Activated CD4-positive, alpha-beta T cell treated with anti-CD3 and anti-CD28 coated beads, Interleukin-2, Interleukin-6, amounts not matched to agents 100 ng/mL and 50 ng/mL, durations not matched to agents 16 hours and 8 hours (primary cell): ENCODE measurements around the gene PTPRF.

Experiments used
- DNase-seq: peaks from one replicate; pipeline ENCODE4 v3.0.0-alpha.2; 2020

The PTPRF gene

DNA sequence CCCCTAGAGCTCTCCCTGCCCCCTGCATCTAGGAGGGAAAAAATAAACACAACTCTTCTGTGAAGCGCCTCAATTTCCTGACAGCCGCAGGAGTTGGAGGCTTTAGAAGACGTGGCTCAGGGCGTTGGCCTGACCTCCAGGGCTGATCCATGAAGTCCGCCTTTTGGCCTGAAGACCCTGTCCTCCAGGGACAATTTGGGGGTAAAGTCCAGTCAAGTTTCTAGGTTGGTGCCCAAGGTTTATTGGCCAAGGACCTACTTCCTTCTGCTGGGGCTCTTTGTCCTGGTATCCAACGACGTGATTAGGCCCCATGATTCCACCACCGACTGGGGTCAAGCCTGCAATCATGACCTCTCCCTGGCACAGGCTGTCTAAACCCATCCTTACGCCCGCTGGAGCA, 54.9 kb downstream of the PTPRF start:
- no peak for DNase-seq

DNA sequence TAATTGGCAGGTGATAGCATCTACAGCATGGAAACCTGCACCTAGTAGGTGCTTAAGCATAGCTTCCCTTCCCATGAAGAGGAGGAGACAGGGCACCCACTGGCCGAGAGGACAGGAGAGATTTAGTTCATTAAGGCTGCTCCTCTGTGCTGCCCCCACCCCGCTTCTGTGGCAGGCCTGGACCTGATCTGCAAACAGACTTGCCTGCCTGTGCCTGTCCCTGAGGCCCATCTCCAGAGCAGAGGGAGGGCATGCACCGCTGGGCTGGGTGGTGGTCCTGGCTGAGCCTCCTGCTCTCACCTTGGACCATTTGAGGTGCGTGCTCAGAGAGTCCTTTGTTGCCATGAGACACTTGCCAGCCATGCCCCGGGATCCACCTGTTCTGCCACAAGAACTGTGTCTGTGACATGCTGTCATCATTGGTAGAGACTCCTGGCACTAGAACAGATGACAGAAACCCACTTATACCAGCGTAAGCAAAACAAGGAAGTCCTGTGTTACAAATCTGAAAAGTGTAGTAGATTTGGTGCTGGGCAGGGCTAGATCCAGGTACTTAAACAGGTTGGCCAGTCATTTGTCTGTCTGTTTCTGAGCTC, 55.6 kb downstream of the PTPRF start:
- DNase-seq = no peak

DNA sequence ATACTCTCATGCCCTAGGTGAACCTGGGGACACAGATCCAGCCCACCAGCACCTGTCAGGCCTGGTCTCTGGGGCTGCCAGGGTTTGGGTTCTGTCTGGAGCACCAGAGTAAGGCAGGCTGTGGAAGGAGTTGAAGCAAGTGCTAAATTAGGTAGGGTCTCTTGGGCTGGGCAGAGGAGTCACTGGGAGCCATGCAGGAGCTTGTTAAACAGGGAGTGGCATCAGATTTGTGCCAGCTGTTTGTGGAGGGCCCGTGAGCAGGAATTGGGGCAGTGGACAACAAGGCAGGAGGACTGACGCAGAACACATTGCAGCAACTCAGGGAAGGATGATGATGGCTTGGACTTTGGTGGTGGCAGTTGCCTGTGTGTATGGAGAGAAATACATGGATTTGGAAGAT, 56.3 kb downstream of the PTPRF start:
- no peak for DNase-seq

DNA sequence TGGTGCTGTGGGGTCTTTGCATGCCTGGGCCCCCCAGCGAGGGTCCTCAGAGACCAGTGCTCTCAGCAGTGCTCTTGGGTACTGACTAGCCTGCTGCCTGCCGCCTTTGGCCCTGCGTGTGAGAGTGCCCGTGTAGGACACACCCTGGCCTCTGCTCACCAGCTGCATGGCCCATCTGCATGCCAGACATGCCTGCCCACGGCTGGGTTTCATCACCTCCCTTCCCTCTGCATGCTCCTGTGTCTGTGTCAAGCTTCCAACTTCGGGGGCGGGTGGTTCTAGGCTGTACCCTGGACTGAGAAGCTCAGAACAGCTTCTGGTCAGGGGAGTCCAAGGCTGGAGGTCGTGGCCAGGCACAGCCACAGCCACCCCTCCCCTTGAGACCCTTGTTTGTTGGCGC, 56.9 kb downstream of the PTPRF start:
- no peak for DNase-seq

DNA sequence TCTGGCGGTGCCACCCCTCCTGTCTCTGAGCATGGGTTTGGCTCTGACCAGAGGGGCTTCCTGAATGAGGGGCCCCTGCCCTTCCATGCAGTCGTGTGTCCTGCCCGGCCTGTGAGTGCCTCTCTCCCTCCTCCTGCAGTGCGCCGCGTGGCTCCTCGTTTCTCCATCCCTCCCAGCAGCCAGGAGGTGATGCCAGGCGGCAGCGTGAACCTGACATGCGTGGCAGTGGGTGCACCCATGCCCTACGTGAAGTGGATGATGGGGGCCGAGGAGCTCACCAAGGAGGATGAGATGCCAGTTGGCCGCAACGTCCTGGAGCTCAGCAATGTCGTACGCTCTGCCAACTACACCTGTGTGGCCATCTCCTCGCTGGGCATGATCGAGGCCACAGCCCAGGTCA, 57.9 kb downstream of the PTPRF start:
- DNase-seq = no peak

DNA sequence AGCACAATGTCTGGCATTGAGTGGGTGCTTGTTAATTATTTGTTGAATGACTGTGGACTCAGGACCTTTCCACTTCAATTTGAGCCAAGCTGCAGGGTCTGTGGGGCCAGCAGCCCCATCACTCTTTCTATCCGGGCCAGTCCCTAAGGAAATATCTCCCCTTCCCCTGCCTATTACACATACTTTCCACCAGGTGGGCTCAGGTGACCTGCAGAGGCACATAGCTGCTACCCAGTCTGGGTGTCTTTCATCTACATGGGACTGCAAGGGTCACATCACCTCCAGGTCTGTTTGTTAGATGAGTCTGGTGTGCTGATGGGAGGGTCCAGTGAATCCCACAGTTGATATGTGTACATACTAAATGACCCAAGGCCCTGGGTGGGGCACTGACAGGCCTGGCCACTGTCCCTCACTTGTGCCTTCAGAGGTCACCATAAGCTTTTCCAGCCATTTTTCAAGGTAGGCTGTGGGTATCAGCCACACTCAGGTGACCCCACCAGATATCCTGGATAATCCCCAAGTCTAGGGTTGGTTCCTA, 59.8 kb downstream of the PTPRF start:
- DNase-seq = no peak

DNA sequence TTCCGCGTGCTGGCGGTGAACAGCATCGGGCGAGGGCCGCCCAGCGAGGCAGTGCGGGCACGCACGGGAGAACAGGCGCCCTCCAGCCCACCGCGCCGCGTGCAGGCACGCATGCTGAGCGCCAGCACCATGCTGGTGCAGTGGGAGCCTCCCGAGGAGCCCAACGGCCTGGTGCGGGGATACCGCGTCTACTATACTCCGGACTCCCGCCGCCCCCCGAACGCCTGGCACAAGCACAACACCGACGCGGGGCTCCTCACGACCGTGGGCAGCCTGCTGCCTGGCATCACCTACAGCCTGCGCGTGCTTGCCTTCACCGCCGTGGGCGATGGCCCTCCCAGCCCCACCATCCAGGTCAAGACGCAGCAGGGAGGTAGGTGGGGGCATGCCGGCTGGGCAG, 60.5 kb downstream of the PTPRF start:
- no peak for DNase-seq

DNA sequence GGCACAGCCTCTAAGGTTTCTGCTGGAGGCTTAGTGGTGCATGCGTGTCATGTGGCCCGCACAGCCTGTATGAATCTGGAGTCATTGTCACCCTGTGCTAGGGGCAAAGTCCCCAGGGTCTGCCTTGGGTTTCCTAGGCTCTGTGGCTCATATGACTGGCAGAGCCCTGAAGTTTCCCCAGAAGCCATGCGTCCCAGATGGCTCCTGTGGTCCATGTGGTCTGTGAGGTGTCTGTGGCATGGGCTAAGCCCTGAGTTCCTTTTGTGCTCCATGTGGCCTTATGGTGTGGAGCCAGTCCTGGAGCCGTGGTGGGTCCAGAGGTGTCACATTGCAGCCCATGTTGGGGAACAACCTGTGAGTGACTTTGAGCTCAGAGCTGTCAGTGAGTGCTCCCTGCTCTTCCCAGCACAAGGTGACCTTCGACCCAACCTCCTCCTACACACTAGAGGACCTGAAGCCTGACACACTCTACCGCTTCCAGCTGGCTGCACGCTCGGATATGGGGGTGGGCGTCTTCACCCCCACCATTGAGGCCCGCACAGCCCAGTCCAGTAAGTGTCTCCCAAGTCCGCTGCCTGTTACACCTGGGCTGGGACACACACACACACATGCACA, 61.5 kb downstream of the PTPRF start:
- DNase-seq = no peak

DNA sequence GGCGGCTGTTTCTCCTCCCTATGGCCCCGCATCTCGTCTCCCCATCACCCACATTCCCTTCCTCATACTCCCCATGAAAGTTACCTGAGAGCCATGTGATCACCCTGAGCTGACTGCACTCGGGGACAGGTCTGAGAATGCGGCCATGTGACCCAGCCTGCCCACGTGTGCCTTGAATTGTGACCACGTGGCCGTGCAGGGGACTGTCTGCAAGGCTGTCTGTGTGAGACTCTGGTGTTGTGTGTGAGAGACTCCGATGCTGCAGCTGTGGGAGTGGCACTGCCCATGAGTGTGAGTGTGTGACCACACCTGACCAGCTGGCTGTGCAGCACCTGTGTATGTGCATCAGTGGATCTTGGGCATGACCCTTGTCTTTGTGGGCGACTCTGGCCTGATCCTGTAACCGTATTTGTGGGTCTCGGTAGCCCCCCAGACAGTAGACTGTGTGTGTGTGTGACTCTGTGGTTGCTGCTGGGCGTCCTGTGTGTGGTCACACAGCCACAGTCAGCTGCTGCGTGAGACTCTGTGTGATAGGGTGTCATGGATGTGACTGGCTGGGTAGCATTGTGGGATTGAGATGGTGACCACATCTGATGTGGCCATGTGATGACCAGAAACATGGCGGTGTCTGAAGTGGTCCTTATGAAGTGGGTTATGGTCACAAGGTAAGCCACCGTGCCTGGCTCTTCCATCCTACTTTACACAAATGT, 62.4 kb downstream of the PTPRF start:
- no peak for DNase-seq

DNA sequence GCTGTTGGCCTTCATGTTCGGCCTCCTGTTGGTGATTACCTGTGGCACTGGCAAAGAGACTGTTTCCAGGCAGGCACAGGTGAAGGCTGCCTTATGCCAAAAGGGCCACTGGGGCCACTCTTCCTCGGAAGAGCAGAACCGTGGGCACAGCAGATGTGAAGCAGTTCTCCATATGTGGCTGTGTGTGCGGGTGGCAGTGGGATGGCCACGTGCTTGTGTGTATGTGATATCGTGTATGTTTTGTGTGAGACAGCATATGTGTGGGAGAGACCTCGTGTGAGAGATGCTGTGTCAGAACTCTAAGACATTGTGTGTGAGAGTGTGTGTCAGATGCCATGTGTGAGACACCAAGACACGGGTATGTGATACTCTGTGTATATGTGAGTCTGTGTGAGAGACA, 65.9 kb downstream of the PTPRF start:
- DNase-seq = no peak

DNA sequence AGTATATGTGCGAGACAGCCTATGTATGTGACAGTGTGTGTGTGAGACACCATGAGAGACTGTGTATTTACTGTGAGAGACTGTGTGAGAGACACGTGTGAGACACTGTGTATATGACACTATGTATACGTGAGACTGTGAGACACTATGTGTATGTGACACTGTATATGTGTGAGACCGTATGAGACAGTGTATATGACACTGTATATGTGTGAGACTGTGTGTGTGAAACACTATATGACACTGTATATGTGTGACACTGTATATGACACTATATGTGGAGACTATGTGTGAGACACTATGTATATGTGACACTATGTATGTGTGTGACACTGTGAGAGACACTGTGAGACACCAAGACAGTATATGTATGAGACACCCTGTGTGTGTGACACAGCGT, 66.3 kb downstream of the PTPRF start:
- no peak for DNase-seq

DNA sequence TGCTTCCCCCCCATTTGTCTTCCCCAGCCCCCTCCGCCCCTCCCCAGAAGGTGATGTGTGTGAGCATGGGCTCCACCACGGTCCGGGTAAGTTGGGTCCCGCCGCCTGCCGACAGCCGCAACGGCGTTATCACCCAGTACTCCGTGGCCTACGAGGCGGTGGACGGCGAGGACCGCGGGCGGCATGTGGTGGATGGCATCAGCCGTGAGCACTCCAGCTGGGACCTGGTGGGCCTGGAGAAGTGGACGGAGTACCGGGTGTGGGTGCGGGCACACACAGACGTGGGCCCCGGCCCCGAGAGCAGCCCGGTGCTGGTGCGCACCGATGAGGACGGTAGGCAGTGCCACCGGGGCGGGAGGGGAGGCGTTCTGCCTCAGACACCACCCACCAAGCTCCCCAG, 67.0 kb downstream of the PTPRF start:
- DNase-seq = no peak

DNA sequence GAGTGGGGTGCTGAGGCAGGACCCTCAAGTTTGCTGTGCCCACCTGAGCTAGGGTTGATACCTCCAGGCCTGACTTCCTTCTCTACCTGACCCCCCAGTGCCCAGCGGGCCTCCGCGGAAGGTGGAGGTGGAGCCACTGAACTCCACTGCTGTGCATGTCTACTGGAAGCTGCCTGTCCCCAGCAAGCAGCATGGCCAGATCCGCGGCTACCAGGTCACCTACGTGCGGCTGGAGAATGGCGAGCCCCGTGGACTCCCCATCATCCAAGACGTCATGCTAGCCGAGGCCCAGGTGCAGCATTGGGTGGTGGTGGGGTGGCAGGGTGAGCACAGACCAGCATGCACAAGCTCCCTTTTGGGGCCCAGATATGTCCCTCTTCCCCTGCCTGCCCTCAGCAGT, 67.9 kb downstream of the PTPRF start:
- no peak for DNase-seq

DNA sequence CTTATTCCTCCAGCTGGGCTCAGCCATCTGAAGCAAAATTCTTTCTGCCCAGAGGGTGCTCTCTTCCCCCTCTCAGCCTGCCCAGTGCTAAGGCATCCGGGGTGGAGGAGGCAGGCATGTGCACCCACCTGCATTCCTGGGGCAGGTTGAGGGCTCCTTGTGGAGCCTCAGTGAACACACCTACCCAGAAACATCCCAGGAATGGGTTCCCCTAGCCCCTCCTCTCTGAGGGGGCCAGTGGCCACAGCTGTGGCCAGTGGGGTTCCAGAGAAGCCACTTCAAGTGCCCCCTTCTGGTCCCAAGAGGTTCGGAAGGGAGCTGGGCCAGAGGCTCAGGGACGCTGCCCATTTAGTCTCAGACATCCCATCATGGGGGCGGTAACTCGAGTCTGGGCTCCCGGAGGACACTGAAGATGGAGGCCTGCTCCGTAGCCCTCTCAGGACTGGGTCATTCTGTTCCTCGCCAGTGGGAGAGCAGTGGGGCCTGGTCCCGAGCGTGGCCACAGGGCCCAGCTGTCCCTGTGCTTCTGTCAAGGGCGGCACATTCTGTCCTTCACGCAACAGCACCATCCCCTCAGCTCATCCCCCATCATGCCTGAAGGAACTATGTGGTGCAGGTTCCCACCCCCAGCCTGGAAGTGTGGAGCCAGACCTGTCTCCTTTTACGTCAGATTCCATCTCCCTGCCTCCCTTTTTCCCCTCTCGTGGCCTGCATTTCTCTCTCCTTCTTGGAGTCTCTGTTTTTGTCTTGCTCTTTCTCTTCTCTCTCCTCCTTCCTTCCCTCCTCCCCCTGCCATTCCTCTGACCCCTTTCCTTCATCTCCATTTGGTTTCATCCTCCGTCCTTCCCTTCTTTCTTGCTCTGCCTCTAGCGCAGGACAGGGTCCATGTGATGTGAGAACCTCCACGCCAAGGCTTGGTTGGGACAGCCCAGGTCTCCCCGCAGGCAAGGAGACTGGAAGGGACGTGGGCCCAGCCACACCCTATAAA, 69.6 kb downstream of the PTPRF start:
- no peak for DNase-seq

DNA sequence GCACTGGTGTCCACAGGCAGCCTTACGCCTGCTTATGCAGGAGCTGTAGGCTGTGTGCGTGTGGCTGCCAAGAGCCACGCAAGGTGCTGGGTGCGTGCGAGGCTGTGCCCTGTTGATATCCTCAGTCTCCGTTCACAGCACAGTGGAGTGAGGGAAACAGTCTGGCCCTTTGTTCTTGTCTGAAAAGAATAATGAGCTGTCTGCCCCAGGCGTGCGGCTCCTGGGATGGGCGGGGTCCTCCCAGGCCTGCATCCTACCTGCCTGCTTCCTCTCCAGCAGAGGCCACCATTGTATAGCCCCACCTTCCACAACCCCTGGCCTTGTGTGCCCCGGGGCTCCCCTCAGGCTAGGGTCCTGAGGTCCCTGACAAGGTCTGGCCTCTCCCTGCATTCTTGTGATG, 72.3 kb downstream of the PTPRF start:
- no peak for DNase-seq

DNA sequence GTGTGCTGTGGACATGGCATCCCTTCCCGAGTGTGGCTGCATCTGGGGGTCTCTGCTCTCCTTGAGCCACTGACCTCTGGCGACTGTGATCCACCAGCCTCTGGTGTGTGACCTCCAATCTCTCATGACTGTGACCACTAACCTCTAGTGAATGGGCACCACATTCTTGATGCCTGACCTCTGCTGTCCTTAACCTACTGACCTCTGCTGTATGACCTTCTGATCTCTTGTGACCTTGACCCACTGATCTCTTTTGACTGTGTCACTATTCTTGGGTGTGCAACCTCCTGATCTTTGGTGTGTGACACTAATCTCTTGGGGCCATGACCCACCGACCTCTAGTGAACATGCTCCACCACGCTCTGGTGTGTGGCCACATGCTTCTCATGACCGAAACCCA, 73.5 kb downstream of the PTPRF start:
- DNase-seq = no peak

DNA sequence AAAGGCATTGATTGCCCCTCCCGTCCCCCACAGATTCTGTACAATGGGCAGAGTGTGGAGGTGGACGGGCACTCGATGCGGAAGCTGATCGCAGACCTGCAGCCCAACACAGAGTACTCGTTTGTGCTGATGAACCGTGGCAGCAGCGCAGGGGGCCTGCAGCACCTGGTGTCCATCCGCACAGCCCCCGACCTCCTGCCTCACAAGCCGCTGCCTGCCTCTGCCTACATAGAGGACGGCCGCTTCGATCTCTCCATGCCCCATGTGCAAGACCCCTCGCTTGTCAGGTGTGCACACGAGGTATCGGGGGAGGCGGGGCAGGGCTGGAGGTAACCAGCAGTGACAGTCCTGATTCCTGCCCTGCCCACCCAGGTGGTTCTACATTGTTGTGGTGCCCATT, 74.5 kb downstream of the PTPRF start:
- DNase-seq = no peak

DNA sequence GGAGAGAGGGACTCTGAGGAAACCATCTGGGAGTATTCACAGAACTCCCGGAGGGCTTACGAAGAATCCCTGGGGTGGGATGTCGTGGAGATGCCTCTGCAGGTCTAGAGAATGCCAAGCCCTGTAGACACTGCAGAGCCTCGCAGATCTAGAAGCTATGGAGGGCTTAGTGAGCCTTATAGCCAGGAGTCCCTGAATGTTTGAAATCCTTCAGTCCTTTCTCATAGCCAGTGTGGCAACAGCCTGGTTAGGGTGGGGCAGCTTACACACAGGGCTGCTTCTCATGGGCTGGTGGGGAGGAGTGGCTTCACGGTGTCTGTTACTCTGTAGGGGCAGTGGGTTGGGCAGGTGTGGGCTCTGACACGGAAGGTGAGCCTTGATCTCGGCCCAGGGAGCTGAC, 75.1 kb downstream of the PTPRF start:
- DNase-seq = no peak

DNA sequence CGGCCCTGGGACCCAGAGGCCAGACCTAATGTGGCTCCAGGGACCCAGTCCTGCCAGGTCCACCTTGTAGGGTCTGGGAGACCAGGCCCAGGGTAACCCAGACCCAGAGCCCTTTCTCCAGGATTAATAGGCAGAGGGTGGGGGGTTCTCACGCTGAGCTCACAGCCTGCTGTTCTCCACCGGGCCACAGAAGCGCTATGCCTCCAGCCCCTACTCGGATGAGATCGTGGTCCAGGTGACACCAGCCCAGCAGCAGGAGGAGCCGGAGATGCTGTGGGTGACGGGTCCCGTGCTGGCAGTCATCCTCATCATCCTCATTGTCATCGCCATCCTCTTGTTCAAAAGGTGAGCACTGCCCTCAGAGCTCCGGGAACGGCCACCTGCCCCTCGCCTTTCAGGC, 75.9 kb downstream of the PTPRF start:
- no peak for DNase-seq

DNA sequence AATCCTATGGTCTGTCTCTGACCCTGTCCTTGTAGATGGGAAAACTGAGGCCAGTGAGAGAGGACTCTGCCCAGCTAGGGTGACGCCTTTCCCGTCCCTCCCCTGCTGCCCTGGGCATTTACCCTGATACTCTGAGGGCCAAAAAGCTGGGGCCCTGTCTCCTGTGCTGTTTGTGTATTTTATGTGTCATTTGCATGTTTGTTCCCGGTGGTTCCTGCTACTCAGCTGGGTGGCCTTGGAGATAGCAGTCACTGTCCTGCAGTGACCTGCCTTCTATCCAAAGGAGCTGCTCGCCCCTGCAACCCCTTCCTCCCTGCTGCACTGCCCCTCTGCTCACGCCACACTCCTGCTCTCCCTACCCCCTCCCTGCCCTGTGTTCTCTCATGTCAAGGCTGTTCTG, 78.1 kb downstream of the PTPRF start:
- no peak for DNase-seq

DNA sequence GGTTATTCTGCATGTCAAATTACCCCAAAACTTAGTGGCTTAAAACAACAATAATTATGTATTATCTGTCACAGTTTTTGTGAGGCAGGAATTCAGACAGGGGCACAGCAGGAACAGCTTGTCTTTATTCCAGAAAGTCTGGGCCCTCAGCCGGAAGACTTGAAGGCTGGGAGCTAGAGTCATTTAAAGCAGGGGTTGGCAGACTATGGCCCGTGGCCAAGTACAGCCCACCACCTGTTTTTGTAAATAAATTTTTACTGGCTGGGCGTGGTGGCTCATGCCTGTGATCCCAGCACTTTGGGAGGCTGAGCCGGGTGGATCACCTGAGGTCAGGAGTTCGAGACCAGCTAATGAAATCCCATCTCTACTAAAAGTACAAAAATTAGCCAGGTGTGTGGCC, 79.7 kb downstream of the PTPRF start:
- DNase-seq = no peak

DNA sequence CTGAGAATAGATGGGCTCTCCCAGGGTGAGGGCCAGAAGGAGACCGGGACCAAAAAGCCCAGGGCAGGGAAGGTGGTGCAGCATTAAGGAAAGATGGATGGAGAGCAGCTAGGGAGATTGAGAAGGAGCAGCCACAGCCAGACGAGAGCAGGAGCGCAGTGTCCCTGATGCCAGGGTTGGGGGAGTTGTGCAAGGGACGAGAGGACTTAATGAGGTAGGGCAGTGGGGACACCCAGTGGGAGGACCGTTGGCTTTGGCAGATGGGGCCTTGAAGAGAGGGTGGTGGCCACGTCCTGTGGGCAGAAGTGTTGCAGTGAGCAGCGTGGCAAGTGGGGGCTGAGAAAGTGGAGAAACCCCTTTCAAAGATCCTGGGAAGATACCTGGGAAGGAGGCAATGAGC, 81.3 kb downstream of the PTPRF start:
- DNase-seq = no peak

DNA sequence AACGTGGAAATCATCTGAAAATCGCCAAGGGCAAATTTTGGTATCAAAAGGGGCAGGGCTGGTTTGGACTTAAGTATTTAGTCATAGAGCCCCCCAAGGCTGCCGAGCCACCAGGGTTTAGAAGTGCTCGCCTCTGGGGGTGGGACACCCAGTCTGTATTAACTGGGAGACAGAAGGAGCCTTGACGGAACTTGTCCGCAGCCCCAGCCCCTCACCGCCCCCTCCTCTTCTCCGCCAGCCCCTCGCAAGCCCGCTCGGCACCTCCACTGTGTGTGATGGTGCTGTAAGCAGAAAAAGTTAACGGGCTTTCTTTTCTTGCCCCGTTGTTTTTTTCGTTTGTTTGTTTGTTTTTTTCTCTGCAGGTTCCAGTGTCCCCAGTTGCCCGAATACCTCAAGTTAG, 81.7 kb downstream of the PTPRF start:
- no peak for DNase-seq
